GM23338 (cell line): ENCODE results near the gene RMND1.

ENCODE experiments used
- EZH2phosphoT487 ChIP-seq: fragments of 200-600 bp; sonication (generic); IDR thresholded peaks from one replicate; pipeline ENCODE4 v1.8.1; 2018; ENCODE audit warnings: antibody characterized with exemption; ENCODE audit not compliant: unreplicated experiment
- POLR2AphosphoS5 ChIP-seq: IDR thresholded peaks from 2 replicates; pipeline ENCODE4 v1.6.1; 2016; ENCODE audit warnings: antibody characterized with exemption, low read depth
- TF ChIP-seq, protein P1 (sequence below), 2 experiments: fragments of 200-600 bp in 1 of 2; sonication (generic) in 1 of 2; conservative IDR thresholded peaks; 2 replicates each; pipeline versions ENCODE4 v1.5.1 to v1.6.1; 2016 to 2017; ENCODE audit warnings: antibody characterized with exemption in 2 of 2, low read depth in 2 of 2, mild to moderate bottlenecking in 2 of 2, moderate library complexity in 1 of 2
- TF ChIP-seq, protein P2 (sequence below): IDR thresholded peaks from one replicate; pipeline ENCODE4 v1.6.1; 2018; ENCODE audit warnings: antibody characterized with exemption; ENCODE audit not compliant: unreplicated experiment

GRCh38 chr6:151357758-151358436, 94.0 kb downstream of the RMND1 start:
- TF ChIP-seq, protein P1, sequence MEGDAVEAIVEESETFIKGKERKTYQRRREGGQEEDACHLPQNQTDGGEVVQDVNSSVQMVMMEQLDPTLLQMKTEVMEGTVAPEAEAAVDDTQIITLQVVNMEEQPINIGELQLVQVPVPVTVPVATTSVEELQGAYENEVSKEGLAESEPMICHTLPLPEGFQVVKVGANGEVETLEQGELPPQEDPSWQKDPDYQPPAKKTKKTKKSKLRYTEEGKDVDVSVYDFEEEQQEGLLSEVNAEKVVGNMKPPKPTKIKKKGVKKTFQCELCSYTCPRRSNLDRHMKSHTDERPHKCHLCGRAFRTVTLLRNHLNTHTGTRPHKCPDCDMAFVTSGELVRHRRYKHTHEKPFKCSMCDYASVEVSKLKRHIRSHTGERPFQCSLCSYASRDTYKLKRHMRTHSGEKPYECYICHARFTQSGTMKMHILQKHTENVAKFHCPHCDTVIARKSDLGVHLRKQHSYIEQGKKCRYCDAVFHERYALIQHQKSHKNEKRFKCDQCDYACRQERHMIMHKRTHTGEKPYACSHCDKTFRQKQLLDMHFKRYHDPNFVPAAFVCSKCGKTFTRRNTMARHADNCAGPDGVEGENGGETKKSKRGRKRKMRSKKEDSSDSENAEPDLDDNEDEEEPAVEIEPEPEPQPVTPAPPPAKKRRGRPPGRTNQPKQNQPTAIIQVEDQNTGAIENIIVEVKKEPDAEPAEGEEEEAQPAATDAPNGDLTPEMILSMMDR (conservative IDR thresholded peaks at IDR 0.05; ENCODE audit: low read depth in 2 of 2) = no peak
- TF ChIP-seq, protein P2, sequence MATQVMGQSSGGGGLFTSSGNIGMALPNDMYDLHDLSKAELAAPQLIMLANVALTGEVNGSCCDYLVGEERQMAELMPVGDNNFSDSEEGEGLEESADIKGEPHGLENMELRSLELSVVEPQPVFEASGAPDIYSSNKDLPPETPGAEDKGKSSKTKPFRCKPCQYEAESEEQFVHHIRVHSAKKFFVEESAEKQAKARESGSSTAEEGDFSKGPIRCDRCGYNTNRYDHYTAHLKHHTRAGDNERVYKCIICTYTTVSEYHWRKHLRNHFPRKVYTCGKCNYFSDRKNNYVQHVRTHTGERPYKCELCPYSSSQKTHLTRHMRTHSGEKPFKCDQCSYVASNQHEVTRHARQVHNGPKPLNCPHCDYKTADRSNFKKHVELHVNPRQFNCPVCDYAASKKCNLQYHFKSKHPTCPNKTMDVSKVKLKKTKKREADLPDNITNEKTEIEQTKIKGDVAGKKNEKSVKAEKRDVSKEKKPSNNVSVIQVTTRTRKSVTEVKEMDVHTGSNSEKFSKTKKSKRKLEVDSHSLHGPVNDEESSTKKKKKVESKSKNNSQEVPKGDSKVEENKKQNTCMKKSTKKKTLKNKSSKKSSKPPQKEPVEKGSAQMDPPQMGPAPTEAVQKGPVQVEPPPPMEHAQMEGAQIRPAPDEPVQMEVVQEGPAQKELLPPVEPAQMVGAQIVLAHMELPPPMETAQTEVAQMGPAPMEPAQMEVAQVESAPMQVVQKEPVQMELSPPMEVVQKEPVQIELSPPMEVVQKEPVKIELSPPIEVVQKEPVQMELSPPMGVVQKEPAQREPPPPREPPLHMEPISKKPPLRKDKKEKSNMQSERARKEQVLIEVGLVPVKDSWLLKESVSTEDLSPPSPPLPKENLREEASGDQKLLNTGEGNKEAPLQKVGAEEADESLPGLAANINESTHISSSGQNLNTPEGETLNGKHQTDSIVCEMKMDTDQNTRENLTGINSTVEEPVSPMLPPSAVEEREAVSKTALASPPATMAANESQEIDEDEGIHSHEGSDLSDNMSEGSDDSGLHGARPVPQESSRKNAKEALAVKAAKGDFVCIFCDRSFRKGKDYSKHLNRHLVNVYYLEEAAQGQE = no peak
- TF ChIP-seq POLR2AphosphoS5 (no peak), EZH2phosphoT487 (no peak)
